ENCODE measurements around the gene PIH1D2.

PIH1D2 gene

GRCh38 chr11:112118176-112118575 lies 44.4 kb upstream of the PIH1D2 start:
- Histone ChIP-seq H3K9ac (ENCODE audit: low read length) (no peak overlapping the region), H3K27ac (ENCODE audit: low read length) (no peak overlapping the region)

GRCh38 chr11:112115386-112115785 lies 41.6 kb upstream of the PIH1D2 start:
- Histone ChIP-seq H3K4me2 (ENCODE audit: low read depth, low read length) (no peak overlapping the region), H3K4me1 (ENCODE audit: low read length) (peaks cover 9% of the 10 kb centered on the region), H3K79me2 (ENCODE audit: low read length) (no peaks in the 10 kb centered on the region), H4K20me1 (ENCODE audit: insufficient read depth, low read length) (no peaks in the 10 kb centered on the region), H2AFZ (ENCODE audit: low read length) (no peak overlapping the region), H3K9ac (ENCODE audit: low read length) (no peak overlapping the region), H3K9me2 (replicated peaks; ENCODE audit: insufficient read depth, low read length) (no peaks in the 10 kb centered on the region), H3K36me3 (replicated peaks; ENCODE audit: insufficient read depth, low read length) (no peaks in the 10 kb centered on the region), H3K4me3 (ENCODE audit: low read length) (no peak overlapping the region), H3K9me3 (replicated peaks; ENCODE audit: insufficient read depth, low read length) (no peaks in the 10 kb centered on the region), H3K27ac (ENCODE audit: low read length) (no peak overlapping the region), H3F3A (ENCODE audit: insufficient read depth, low read length) (no peaks in the 10 kb centered on the region), H3K27me3 (replicated peaks; ENCODE audit: insufficient read depth, low read length) (no peaks in the 10 kb centered on the region)
- no peak for DNase-seq
- no peak for TF ChIP-seq EZH2 (optimal IDR thresholded peaks at IDR 0.05; ENCODE audit: low read depth, low read length)
- no peak for TF ChIP-seq EZH2phosphoT487 (IDR thresholded peaks at IDR 0.05; ENCODE audit: low read length)
- TF ChIP-seq CTCF (IDR thresholded peaks at IDR 0.05; ENCODE audit: low read length) = no peak

More at GRCh38 chr11:112118176-112118575, 44.4 kb upstream of the PIH1D2 start:
- H3K36me3 ChIP-seq (replicated peaks; ENCODE audit: insufficient read depth, low read length) = no peaks in the 10 kb centered on the region
- H4K20me1 ChIP-seq (ENCODE audit: insufficient read depth, low read length) = no peaks in the 10 kb centered on the region
- no peak overlapping the region for H2AFZ ChIP-seq (ENCODE audit: low read length)
- H3F3A ChIP-seq (ENCODE audit: insufficient read depth, low read length) = no peaks in the 10 kb centered on the region
- no peaks in the 10 kb centered on the region for H3K9me3 ChIP-seq (replicated peaks; ENCODE audit: insufficient read depth, low read length)
- DNase-seq = peak; percentile 56
- no peak overlapping the region for H3K4me3 ChIP-seq (ENCODE audit: low read length)
- peaks cover 9% of the 10 kb centered on the region for H3K4me1 ChIP-seq (ENCODE audit: low read length)
- no peaks in the 10 kb centered on the region for H3K27me3 ChIP-seq (replicated peaks; ENCODE audit: insufficient read depth, low read length)
- H3K4me2 ChIP-seq (ENCODE audit: low read depth, low read length) = peak overlapping the region; percentile 3; the same call in 1 of the 2 replicates
- no peaks in the 10 kb centered on the region for H3K9me2 ChIP-seq (replicated peaks; ENCODE audit: insufficient read depth, low read length)
- H3K79me2 ChIP-seq (ENCODE audit: low read length) = no peaks in the 10 kb centered on the region
- no peak for TF ChIP-seq CTCF (IDR thresholded peaks at IDR 0.05; ENCODE audit: low read length)
- no peak for TF ChIP-seq EZH2phosphoT487 (IDR thresholded peaks at IDR 0.05; ENCODE audit: low read length)
- TF ChIP-seq EZH2 (optimal IDR thresholded peaks at IDR 0.05; ENCODE audit: low read depth, low read length) = no peak

- H4K20me1 ChIP-seq (ENCODE audit: insufficient read depth, low read length) = no peaks in the 10 kb centered on the region
- no peaks in the 10 kb centered on the region for H3K79me2 ChIP-seq (ENCODE audit: low read length)
- H2AFZ ChIP-seq (ENCODE audit: low read length) = no peak overlapping the region
- H3K4me2 ChIP-seq (ENCODE audit: low read depth, low read length) = no peak overlapping the region
- H3K9me2 ChIP-seq (replicated peaks; ENCODE audit: insufficient read depth, low read length) = no peaks in the 10 kb centered on the region
- no peak overlapping the region for H3K27ac ChIP-seq (ENCODE audit: low read length)
- DNase-seq = no peak
- no peaks in the 10 kb centered on the region for H3K9me3 ChIP-seq (replicated peaks; ENCODE audit: insufficient read depth, low read length)
- H3K36me3 ChIP-seq (replicated peaks; ENCODE audit: insufficient read depth, low read length) = no peaks in the 10 kb centered on the region
- H3F3A ChIP-seq (ENCODE audit: insufficient read depth, low read length) = no peaks in the 10 kb centered on the region
- no peak overlapping the region for H3K9ac ChIP-seq (ENCODE audit: low read length)
- no peak overlapping the region for H3K4me3 ChIP-seq (ENCODE audit: low read length)
- TF ChIP-seq EZH2 (optimal IDR thresholded peaks at IDR 0.05; ENCODE audit: low read depth, low read length) (no peak), CTCF (IDR thresholded peaks at IDR 0.05; ENCODE audit: low read length) (no peak), EZH2phosphoT487 (IDR thresholded peaks at IDR 0.05; ENCODE audit: low read length) (no peak)
- no peaks in the 10 kb centered on the region for H3K27me3 ChIP-seq (replicated peaks; ENCODE audit: insufficient read depth, low read length)
- H3K4me1 ChIP-seq (ENCODE audit: low read length) = peaks cover 9% of the 10 kb centered on the region
These were observed 40.6 kb upstream of the PIH1D2 start for GRCh38 chr11:112114460-112114859.
